SK-N-MC (cell line): ENCODE results near the gene SCMH1.
A peak's percentile ranks its signal among the peaks of the same experiment; 100 is the strongest.

Source experiments
- DNase-seq: peaks from one replicate; pipeline ENCODE4 v3.0.0-alpha.2; 2011; ENCODE audit warnings: low read depth, low spot score
- H3K27ac ChIP-seq: fragments of 200-600 bp; sonication (generic); 2 replicates; pipeline ENCODE4 v1.5.1; 2016; ENCODE audit warnings: mixed run types
- H3K36me3 ChIP-seq: fragments of 200-600 bp; sonication (generic); 2 replicates; pipeline ENCODE4 v1.6.1; 2017; ENCODE audit warnings: antibody characterized with exemption, low read length, mixed read lengths; ENCODE audit not compliant: insufficient read depth
- H3K4me3 ChIP-seq: fragments of 200-600 bp; sonication (generic); 2 replicates; pipeline ENCODE4 v1.5.1; 2016
- H3K9ac ChIP-seq: fragments of 200-600 bp; sonication (generic); 2 replicates; pipeline ENCODE4 v1.8.0; 2017; ENCODE audit warnings: mixed run types, mixed read lengths; ENCODE audit not compliant: insufficient read length
- H3K9me3 ChIP-seq: fragments of 200-600 bp; sonication (generic); 2 replicates; pipeline ENCODE4 v1.6.1; 2017; ENCODE audit warnings: low read depth, mild to moderate bottlenecking, antibody characterized with exemption, low read length, moderate library complexity, mixed read lengths
- EZH2 ChIP-seq: fragments of 200-600 bp; sonication (generic); IDR thresholded peaks from one replicate; pipeline ENCODE4 v1.6.1; 2017; ENCODE audit warnings: antibody characterized with exemption
- FOXP2 ChIP-seq: optimal IDR thresholded peaks from 2 replicates; pipeline ENCODE3; 2011; ENCODE audit warnings: mild to moderate bottlenecking, moderate library complexity; ENCODE audit not compliant: insufficient read depth; ENCODE audit errors: extremely low read length, control extremely low read depth
- POLR2AphosphoS5 ChIP-seq: IDR thresholded peaks from 2 replicates; pipeline ENCODE4 v1.6.1; 2012; ENCODE audit warnings: mild to moderate bottlenecking, low read depth, low read length, borderline replicate concordance

SCMH1 gene

DNA sequence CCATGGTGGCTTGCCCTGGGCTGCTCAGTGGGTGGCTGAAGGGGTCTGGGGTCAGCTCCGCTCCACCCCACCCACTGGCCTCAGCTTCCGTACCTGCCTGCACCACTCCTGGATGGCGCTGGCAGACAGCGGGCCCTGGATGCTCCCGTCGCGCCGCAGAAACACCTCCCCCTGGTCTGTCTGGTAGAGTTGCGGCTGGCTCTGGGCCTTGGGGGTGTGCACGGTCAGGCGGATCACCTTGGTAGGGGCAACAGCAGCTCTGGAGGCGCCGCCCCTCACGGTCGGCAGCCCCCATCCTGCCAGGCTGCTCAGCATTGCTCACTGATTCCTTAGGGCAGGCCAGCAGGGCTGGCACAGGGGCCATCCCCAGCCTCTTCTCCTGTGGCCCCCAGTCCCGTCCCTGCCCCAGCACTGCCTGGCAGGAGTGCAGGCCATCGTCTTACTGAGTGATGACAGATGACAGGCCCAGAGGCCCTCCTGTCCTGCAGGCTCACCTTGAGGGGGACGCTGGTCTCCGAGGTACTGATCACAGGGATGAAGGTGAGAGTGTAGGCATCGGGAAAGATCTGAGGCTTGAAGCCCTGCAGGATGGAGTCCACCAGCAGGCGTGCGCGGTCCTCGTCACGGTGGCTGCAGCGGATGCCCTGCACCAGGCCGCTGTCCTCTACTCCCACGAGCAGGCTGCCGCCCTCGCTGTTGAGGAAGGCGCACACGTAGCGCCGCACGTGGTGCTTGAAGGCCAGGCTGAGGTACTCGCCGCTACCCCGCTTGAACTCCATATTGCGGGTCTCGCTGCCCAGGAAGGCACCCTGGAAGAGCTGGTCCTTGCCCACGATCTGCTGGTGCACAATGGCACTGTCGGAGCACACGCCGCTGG lies 224.7 kb downstream of the SCMH1 start:
- TF ChIP-seq EZH2 = no peak
- TF ChIP-seq FOXP2 = no peak
- TF ChIP-seq POLR2AphosphoS5 = no peak
- Histone ChIP-seq H3K9ac (no peak overlapping the region), H3K9me3 (no peaks in the 10 kb centered on the region), H3K4me3 (no peak overlapping the region), H3K27ac (no peak overlapping the region), H3K36me3 (peaks cover 44% of the 10 kb centered on the region)
- DNase-seq = no peak

DNA sequence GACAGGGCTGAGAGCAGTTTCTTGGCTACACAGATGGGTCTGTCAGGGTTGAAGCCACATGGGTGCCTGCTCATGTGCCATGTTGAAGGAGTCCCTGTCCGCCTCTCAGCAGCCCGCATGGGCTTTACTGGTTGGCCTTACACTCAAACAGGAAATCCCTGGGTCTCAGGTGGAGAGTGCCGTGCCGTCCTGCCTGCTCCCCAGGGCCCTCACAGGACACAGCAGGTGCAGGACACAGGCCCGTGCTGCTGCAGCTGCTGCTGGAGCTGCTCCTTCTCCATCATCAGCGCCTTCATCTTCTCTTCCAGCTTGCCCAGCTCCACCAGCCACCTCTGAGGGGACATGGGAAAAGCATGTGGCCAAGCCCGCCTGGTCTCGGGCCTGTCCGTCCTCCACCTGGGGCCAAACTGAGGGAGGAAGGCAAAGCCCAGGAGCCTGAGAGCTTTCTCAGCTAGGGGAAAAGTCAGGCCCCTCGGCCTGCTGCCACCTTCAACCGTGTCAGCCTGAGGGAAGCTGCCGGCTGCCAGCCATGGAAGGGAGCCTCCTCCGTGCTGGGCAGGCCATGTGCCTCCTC lies 226.1 kb downstream of the SCMH1 start:
- TF ChIP-seq POLR2AphosphoS5 (no peak), EZH2 (no peak), FOXP2 (no peak)
- H3K4me3 ChIP-seq = no peak overlapping the region
- H3K36me3 ChIP-seq = peaks cover 58% of the 10 kb centered on the region
- H3K9ac ChIP-seq = no peak overlapping the region
- no peaks in the 10 kb centered on the region for H3K9me3 ChIP-seq
- 0 out of 2 replicates have a peak overlapping the region, but pooled peaks have one; percentile 8 for H3K27ac ChIP-seq
- DNase-seq = no peak

GRCh38 chr1:41015281-41015896 lies 226.7 kb downstream of the SCMH1 start:
- H3K36me3 ChIP-seq = peaks cover 64% of the 10 kb centered on the region
- H3K4me3 ChIP-seq = no peak overlapping the region
- TF ChIP-seq POLR2AphosphoS5 (no peak), EZH2 (no peak), FOXP2 (no peak)
- no peak overlapping the region for H3K27ac ChIP-seq
- no peaks in the 10 kb centered on the region for H3K9me3 ChIP-seq
- no peak for DNase-seq
- H3K9ac ChIP-seq = no peak overlapping the region

- no peak overlapping the region for H3K27ac ChIP-seq
- no peaks in the 10 kb centered on the region for H3K9me3 ChIP-seq
- no peak for DNase-seq
- TF ChIP-seq EZH2 (no peak), FOXP2 (no peak), POLR2AphosphoS5 (no peak)
- peaks cover 69% of the 10 kb centered on the region for H3K36me3 ChIP-seq
- H3K4me3 ChIP-seq = no peak overlapping the region
- no peak overlapping the region for H3K9ac ChIP-seq
Observed at GRCh38 chr1:41014871-41015270, 227.2 kb downstream of the SCMH1 start.

- no peak overlapping the region for H3K4me3 ChIP-seq
- no peak for TF ChIP-seq POLR2AphosphoS5
- TF ChIP-seq EZH2 = no peak
- TF ChIP-seq FOXP2 = no peak
Observed at GRCh38 chr1:41013796-41014195, 228.3 kb downstream of the SCMH1 start.

DNA sequence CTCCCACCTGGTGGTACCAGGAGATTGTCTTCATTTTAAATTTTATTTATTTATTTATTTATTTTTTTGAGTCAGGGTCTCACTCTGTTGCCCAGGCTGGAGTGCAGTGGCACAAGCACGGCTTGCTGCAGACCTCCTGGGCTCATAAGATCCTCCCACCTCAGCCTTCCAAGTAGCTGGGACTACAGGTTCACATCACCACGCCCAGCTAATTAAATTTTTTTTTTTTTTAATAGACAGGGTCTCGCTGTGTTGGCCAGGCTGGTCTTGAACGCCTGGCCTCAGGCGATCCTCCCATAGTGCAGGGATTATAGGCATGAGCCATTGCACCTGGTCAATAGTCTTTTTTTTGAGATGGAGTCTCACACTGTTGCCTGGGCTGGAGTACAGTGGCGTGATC lies 229.1 kb downstream of the SCMH1 start:
- H3K9ac ChIP-seq = no peak overlapping the region
- no peak overlapping the region for H3K27ac ChIP-seq
- peaks cover 82% of the 10 kb centered on the region for H3K36me3 ChIP-seq
- TF ChIP-seq POLR2AphosphoS5 (no peak), EZH2 (no peak), FOXP2 (no peak)
- DNase-seq = no peak
- no peak overlapping the region for H3K4me3 ChIP-seq
- no peaks in the 10 kb centered on the region for H3K9me3 ChIP-seq

More at GRCh38 chr1:41013796-41014195, 228.3 kb downstream of the SCMH1 start:
- no peak overlapping the region for H3K27ac ChIP-seq
- H3K9ac ChIP-seq = no peak overlapping the region
- DNase-seq = no peak
- no peaks in the 10 kb centered on the region for H3K9me3 ChIP-seq
- H3K36me3 ChIP-seq = peaks cover 80% of the 10 kb centered on the region

- Histone ChIP-seq H3K27ac (no peak overlapping the region), H3K4me3 (no peak overlapping the region), H3K36me3 (peaks cover 98% of the 10 kb centered on the region), H3K9ac (no peak overlapping the region), H3K9me3 (no peaks in the 10 kb centered on the region)
- DNase-seq = no peak
- no peak for TF ChIP-seq POLR2AphosphoS5
- TF ChIP-seq EZH2 = no peak
- no peak for TF ChIP-seq FOXP2
Observed at GRCh38 chr1:41010345-41010744, 231.8 kb downstream of the SCMH1 start.

GRCh38 chr1:41009466-41009865 lies 232.6 kb downstream of the SCMH1 start:
- Histone ChIP-seq H3K9ac (no peak overlapping the region), H3K36me3 (peaks cover 98% of the 10 kb centered on the region), H3K27ac (no peak overlapping the region), H3K9me3 (no peaks in the 10 kb centered on the region), H3K4me3 (no peak overlapping the region)
- DNase-seq = no peak
- no peak for TF ChIP-seq EZH2
- TF ChIP-seq POLR2AphosphoS5 = no peak
- TF ChIP-seq FOXP2 = no peak
